Measurements from ENCODE around the gene C6orf89.
"Not testable (repeated sequence)": the region's sequence is repeated elsewhere in the genome, so short reads cannot be mapped to it uniquely, and the experiment has no call there.

Gene C6orf89

DNA sequence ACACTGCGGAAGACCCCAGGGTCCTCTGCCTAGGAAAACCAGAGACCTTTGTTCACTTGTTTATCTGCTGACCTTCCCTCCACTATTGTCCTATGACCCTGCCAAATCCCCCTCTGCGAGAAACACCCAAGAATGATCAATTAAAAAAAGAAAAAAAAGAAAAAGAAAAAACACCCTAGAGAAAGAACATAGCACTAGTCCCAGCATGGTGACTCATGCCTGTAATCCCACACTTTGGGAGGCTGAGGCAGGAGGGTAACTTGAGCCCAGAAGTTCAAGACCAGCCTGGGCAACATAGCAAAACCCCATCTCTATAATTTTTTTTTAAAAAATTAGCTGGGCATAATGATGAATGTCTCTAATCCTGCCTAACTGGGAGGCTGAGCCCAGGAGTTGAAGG, 56.6 kb downstream of the C6orf89 start:
- in situ Hi-C loops (cut with MboI; ENCODE audit: low sequenced_read_pairs), result not testable (repeated sequence)

DNA sequence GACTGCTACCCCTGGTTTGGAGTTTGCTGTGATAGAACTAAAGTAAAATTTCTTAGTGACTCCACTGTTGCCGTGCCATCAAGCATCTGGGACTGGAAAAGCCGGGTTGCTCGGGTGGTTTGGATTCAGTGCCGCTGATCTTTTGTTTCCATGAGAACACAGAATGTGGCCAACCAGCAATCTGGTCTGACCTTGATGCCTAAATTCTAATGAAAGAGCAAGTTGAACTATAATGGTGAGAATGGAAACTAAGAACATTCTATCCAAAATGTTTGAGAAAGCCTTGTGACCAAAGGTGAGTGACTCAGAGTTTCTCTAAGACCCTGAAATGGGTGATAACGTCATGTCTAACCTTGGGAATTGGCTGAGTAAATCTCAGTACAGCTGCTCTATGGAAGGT, 58.9 kb downstream of the C6orf89 start:
- in situ Hi-C loops (cut with MboI; ENCODE audit: low sequenced_read_pairs), result no loop called here

DNA sequence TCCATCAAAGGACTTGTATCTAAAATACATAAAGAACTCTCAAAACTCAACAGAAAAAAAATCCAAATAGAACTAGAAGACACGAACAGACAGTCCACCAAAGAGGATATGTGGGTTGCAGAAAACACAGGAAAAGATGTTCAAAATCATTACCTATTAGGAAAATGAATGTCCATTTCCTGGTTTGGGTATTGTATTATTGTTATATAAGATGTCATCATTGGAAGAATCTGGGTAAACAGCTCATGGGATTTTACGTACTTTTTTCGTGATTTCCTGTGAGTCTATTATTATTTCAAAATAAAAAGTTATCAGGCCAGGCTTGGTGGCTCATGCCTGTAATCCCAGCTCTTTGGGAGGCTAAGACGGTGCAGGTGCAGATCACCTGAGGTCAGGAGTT, 59.5 kb downstream of the C6orf89 start:
- in situ Hi-C loops (cut with MboI; ENCODE audit: low sequenced_read_pairs), result no loop called here

DNA sequence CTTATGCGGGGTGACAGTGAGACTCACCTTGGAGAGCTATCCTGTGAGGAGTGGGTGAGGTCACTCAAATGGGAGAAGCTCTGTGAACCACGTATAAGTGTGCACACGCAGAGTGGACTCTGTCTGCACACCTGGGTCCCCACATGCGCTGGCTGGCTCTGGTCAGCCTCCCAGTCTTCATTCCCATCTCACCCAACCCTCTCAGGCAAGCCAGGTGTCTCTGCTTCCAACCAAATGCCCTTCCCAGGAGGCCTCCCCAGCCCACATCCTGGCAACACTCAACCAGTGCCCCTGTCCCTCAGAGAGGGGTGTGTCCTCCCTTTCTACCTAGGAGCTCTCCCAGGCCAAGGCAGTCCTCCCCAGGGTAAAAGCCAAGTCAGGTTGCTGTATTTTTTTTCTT, 60.8 kb downstream of the C6orf89 start:
- in situ Hi-C loops (cut with MboI; ENCODE audit: low sequenced_read_pairs), result no loop called here

DNA sequence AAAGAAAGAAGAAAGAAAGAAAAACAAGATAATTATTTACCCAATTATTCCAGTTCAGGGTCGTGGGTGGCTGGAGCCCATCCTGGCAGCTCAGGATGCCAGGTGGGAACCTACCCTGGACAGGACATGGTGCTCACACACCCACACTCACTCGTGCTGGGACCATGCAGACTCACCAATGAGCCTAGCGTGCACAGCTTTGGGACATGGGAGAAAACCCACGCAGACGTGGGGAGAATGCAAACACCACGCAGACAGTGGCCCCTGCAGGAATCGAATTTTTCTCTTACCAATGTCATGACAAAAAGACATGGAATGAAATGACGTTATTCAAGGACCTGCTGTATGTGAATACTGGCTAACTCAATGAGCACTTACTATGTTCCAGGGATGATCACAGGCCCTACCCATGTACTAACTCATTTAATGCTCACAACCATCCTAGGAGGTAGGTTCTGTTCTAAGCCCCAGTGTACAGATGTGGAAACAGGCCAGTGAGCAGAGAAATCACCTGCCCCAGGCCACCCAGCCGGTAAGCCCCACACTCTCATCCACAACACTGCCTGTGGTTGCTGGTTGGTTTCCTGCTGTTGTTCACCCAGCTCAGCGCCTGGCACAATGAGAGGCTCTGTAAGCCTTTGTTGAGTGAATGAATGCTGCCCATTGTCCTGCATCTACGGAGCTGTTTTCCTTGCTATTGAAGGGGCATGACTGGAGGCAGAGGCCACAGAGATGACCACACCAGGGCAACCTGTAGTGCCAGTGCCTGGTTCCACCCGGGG, 62.0 kb downstream of the C6orf89 start:
- in situ Hi-C loops (cut with MboI; ENCODE audit: low sequenced_read_pairs), result no loop called here

DNA sequence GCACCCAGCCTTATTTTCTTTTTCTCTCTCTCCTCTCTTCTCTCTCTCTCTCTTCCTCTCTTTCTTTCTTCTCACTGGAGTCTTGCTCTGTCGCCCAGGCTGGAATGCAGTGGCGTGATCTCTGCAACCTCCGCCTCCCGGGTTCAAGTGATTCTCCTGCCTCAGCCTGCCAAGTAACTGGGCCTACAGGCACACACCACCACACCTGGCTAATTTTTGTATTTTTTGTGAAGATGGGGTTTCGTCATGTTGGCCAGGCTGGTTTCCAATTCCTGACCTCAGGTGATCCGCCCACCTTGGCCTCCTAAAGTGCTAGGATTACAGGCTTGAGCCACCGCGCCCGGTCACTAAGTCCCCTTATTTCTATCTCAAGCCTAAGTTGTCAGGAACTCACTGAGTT, 63.3 kb downstream of the C6orf89 start:
- in situ Hi-C loops (cut with MboI; ENCODE audit: low sequenced_read_pairs), result not testable (repeated sequence)

DNA sequence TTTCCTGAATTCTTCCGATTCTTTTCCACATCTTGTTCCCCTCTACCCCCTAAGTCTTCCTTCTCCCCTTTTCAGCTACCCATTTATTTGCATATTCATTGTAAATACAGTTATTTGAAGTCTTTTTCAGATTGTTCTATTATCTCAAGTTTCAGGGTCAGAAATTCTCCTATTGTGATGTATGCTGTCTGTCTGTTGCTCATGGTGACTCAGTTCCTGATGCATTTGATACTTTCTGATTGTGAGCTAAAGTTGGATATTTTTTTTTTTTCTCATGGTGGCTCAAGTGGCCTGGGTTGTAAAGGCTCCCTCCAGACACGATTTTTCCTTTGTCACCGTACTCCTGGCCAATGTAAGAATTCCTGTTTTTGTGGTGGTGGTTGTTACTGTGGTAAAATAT, 63.9 kb downstream of the C6orf89 start:
- in situ Hi-C loops (cut with MboI; ENCODE audit: low sequenced_read_pairs), result no loop called here

DNA sequence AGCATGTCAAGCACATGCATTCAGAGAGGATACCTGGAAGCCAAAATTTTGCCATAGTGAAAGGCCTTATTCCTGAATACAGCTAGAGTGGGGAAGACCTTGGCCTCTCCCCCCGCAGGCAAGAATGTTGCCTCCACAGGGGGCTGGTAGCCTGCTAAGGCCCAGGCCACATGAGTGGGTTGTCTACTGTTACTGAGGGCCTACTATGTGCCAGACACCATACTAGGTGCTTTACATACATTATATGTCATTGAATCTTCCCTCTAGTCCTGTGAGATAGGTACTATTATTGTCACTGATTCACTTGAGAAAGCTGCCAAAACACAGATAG, 68.1 kb downstream of the C6orf89 start:
- in situ Hi-C loops (cut with MboI; ENCODE audit: low sequenced_read_pairs), result no loop called here

DNA sequence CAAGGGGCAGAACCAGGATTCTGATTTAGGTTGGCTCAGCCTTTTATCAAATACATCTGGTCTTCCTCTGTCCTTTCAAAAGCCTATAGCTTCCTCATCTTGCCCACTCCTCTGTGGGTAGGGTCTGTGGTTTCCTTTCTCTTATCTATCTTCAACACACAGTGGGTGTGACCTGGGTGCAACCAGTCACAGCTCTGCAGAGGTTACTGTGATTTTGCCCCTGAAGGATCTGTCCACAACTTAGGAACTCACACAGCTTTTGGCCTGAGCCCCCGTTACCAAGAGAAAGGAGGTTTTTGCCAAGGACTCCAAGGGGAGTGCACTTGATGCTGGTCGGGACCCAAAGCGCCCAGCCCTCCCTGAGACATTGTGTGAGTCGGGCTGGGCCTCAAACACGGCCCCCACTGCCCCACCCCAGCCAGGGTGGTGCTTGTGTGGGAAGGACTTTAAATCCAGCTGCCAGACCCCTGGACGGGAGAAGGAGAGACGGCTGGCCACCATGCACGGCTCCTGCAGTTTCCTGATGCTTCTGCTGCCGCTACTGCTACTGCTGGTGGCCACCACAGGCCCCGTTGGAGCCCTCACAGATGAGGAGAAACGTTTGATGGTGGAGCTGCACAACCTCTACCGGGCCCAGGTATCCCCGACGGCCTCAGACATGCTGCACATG, 68.6 kb downstream of the C6orf89 start, which contains the start of gene PI16:
TSS of gene PI16 (plus strand) at position 477 of the 670 bp plus-strand sequence. CDS start at position 500, 23 bp downstream.
- in situ Hi-C loops (cut with MboI; ENCODE audit: low sequenced_read_pairs), result no loop called here

DNA sequence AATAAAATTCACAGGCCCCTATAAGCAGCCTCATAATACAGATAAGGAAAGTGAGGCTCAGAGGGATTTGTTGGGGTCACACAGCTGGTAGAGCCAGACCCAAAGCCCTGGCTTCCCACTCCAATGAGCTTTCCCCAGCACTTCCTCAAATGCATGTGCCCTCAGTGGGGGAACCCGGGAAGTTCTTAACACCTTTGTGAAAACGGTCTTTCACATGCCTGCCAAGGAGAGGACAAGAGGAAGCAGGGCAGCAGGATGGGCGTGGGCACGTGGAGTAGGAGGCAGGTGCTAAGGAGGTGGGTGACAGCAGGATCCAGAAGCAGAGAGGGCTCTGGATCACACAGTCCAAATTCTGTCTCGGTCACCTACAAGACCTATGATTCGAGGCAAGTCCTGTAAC, 69.4 kb downstream of the C6orf89 start:
- in situ Hi-C loops (cut with MboI; ENCODE audit: low sequenced_read_pairs), result no loop called here

DNA sequence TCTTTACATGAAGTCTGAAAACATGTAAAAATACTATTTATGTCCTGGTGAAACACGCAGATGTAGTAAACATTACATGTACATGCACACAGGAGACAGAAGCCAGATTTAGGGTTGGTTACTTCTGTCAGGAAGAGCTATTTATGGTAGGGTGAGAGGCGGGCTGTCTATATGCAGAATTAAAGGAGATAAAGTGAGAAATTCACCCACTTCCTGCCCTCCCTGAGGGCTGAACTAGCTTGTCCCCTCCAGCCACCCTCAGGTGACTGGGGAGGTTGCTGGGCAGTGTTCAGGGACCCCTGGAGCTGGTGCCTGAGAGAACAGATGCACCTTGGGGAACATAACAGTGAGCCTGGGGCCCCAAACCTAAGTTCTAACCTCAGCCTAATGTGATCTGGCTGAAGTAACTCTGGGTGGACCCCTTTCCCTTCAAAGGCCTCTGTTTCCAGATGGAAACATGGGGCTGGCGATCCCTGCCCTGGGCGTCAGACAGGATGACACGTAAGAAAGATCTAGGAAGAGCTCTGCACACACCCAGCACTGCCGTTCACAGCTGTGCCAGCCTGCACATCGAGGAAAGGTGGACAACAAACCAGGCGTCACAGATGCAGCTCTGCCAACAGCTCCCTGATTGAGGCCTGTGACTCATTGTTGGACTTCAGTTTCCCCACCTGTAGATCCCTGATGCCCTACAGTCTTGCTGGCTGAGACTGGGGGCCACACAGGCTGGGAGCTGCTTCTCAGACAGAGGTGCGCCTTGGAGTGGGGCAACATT, 70.1 kb downstream of the C6orf89 start:
- in situ Hi-C loops (cut with MboI; ENCODE audit: low sequenced_read_pairs), result no loop called here

DNA sequence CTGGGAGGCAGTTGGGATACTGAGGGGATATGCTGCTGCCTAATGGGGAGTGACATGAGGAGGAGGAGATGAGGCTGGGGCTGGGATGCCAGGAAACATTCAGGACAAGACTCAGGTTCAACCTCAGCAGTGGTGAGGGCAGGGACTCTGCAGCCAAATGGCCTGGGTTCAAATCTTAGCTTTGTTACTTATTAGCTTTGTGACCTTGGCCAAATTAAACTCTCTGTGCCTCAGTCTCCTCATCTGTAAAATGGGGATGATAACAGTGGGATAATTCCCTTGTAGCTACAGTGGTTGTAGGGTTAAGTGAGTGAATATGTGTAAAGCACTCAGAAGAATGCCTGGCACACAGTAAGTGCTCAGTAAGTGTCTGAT, 70.7 kb downstream of the C6orf89 start:
- in situ Hi-C loops (cut with MboI; ENCODE audit: low sequenced_read_pairs), result no loop called here

DNA sequence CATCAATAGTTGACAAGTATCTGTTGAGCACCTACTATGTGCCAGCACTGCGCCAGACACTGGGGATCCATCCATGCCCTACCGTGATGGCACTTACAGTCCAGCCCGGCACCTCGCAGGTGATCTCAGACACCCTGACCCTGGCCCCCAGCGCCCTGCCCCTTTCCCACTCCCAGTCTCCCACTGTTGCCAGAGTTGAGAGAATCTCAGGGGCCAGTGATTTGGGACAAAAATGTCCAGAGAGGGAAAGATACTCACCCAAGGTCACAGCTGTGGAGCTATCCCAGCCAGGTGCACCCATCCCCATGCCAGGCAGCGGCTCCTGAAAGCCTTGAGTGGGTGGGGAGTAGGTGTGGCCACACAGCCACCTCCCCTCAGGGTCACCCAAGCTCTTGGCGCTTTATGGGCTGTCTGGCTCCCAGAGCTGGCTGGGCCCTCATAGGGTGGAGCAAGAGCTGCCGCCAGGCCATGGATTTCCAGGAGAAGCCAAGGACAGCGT, 72.1 kb downstream of the C6orf89 start:
- in situ Hi-C loops (cut with MboI; ENCODE audit: low sequenced_read_pairs), result no loop called here

DNA sequence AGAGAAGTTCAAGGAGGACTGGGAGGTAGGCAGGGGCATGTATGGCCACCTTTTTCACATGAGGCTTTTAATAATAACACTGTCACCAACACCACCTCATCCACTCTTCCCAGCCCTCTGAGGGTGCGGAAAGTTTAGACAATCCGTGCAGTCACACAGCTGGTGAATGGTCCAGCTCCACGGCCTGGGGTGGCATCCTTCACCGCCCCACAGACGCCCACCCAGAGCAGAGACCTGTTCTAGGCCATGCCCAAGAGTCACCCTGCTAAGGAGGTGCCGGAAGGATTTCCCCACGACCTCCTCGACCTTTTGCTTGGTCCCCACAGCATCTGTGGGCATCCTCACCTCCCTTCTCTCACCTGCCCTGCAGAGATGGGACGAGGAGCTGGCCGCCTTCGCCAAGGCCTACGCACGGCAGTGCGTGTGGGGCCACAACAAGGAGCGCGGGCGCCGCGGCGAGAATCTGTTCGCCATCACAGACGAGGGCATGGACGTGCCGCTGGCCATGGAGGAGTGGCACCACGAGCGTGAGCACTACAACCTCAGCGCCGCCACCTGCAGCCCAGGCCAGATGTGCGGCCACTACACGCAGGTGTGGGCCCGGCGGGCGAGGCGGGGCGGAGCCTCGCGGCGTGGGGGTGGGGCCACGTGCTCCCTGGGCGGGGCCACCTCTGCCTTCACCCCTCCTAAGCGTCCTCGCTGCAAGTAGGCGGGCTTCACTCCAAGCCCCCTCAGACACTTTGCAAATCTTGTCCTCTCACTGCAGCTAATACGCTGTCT, 73.2 kb downstream of the C6orf89 start:
- in situ Hi-C loops (cut with MboI; ENCODE audit: low sequenced_read_pairs), result no loop called here

DNA sequence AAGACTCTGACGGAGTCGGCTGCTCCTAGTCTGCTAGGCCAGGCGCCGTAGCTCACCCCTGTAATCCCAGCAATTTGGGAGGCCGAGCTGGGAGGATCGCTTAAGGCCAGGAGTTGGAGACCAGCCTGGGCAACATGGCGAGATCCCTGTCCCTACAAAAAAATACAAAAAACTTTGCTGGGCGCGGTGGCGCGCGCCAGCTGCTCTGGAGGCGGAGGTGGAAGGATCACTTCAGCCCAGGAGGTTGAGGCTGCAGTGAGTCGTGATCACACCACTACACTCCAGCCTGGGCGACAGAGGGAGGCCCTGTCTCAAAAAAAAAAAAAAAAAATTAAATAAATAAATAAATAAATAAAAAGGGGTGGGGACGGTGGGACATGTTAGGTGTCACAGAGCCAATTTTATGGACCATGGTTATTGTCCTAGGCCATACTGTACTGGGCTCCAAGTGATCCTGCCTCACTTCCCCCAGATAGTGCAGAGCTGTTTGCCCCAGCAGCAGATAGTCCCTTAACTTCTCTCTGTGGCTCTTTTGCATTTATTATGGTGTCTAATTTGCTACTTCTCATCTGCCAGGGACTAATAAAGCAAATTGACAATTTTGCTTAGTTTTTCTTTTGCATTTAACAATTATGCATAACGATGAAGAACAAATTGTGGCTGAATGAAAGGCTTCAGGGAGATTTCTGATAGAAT, 74.0 kb downstream of the C6orf89 start:
- in situ Hi-C loops (cut with MboI; ENCODE audit: low sequenced_read_pairs), result no loop called here

DNA sequence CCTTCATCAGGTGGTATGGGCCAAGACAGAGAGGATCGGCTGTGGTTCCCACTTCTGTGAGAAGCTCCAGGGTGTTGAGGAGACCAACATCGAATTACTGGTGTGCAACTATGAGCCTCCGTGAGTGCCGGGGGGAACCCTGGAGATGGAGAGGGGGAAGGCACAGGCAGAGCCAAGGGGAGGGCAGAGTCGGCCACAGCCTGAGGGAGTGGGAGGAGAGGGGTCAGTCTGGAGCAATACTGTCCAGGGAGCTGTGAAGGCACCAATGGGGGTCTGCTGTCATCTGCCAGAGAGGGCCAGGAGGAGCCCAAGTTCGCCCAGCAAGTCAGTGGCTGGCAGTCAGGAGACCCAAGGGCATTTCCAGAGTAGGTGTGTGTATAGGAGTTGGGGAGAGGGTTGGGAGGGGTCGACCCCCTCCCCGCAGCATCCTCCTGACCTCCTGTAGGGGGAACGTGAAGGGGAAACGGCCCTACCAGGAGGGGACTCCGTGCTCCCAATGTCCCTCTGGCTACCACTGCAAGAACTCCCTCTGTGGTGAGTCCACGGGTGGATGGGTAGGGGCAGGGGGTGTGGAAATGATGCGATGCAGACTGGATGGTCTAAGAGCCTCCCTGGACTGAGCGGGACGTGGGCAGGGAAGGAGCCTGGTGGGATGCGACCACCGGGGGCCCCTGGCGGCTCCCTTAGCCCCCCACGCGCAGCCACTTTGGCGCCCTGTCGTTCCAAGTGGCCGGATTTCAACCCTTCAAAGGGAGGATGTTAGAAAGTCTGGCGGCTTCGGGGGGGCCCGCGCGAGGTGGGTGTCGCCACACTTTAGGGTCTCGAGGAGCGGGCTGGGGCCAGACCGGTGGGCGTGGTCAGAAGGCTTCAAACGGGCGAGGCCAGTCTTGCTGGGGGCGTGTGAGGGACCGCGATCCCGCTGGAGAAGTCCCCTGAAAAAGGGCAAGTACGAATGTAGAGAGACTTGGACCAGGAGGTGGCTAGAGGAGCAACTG, 76.0 kb downstream of the C6orf89 start:
- in situ Hi-C loops (cut with MboI; ENCODE audit: low sequenced_read_pairs), result no loop called here

DNA sequence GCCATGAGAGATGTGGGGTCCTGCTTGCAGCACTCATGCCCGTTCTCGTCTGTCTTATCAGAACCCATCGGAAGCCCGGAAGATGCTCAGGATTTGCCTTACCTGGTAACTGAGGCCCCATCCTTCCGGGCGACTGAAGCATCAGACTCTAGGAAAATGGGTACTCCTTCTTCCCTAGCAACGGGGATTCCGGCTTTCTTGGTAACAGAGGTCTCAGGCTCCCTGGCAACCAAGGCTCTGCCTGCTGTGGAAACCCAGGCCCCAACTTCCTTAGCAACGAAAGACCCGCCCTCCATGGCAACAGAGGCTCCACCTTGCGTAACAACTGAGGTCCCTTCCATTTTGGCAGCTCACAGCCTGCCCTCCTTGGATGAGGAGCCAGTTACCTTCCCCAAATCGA, 77.1 kb downstream of the C6orf89 start:
- in situ Hi-C loops (cut with MboI; ENCODE audit: low sequenced_read_pairs), result no loop called here

DNA sequence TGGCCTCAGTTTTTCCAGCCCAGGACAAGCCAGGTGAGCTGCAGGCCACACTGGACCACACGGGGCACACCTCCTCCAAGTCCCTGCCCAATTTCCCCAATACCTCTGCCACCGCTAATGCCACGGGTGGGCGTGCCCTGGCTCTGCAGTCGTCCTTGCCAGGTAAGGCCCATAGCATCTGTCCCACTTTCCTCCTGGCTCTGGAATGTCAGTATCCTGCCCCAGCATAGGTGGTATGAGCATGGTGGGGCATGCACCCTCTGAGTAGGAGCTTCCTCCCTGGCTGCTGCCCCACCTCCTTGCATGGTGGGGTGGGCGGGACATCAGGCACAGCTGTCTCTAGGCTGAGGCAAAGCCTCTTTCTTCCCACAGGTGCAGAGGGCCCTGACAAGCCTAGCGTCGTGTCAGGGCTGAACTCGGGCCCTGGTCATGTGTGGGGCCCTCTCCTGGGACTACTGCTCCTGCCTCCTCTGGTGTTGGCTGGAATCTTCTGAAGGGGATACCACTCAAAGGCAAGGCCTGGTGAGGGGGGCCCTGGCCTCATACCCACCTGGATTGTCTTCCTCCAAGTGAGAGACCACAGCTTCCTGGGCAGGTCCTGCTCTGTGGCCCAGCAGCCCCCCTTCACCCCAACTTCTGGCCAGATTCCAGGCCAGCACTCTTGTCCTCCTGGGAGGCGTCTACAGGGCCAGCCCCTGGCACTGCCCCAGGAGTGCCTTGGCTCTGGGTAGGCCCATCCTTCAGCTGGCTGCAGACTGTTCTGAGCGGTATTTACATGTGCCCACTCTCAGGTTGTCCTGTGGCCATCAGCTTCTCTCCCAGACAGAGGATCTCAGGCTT, 77.9 kb downstream of the C6orf89 start:
- in situ Hi-C loops (cut with MboI; ENCODE audit: low sequenced_read_pairs), result no loop called here

All from HL-60/S4 treated with retinoic acid at 250 ng/mL for 4 days and 3 days (cell line).